ENCODE data around the gene BGN.

Gene BGN

DNA sequence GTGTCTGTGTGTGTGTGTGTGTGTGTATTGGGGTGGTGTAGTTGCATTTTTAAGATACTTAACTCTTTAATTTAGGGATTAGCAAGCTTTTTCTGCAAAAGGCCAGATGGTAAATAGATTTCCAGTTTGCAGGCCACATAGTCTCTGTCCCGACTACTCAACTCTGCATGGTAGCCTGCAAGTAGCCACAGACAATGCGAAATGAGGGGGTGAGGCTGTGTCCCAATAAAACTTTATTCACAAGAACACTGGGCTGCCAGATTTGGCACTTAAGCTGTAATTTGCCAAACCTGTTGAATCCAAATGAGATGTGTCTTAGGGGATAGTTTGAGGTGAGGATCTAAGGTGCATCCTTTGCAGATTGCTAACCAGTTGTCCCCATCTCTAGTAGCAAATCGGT lies 29.5 kb downstream of the BGN start:
- in situ Hi-C loops (cut with MboI; ENCODE audit: low sequenced_read_pairs): no loop called here

GRCh38 chrX:153525451-153525850 lies 30.7 kb downstream of the BGN start:
- in situ Hi-C loops (cut with MboI; ENCODE audit: low sequenced_read_pairs): no loop called here

- in situ Hi-C loops (cut with MboI; ENCODE audit: low sequenced_read_pairs): no loop called here
These were observed 31.3 kb downstream of the BGN start for GRCh38 chrX:153526042-153526441.

GRCh38 chrX:153526801-153527200 lies 32.0 kb downstream of the BGN start:
- in situ Hi-C loops (cut with MboI; ENCODE audit: low sequenced_read_pairs): no loop called here

GRCh38 chrX:153527208-153527607 lies 32.4 kb downstream of the BGN start:
- in situ Hi-C loops (cut with MboI; ENCODE audit: low sequenced_read_pairs): no loop called here

- in situ Hi-C loops (cut with MboI; ENCODE audit: low sequenced_read_pairs): no loop called here
These were observed 35.8 kb downstream of the BGN start for GRCh38 chrX:153530411-153531129.

GRCh38 chrX:153533091-153533490 lies 38.3 kb downstream of the BGN start:
- in situ Hi-C loops (cut with MboI; ENCODE audit: low sequenced_read_pairs): no loop called here

DNA sequence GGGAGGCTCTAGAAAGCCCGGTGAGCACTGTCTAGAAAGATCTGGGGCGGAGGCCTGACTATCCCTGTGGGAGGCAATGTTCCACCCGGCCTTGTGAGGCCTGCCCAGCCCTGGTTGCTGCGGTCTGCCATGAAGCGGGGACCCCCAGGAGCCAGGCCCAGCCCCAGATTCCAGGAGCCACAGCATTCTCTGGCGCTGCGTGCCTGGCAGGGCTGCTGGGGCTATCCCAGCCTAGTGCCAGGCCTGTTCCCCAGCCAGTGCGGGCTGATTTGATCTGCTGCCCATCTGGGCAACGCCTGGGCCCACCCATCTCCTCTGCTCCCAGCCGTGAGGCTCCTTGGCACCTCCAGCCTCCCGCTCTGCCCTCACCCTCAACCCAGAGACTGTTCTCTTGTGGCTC lies 42.3 kb downstream of the BGN start:
- in situ Hi-C loops (cut with MboI; ENCODE audit: low sequenced_read_pairs): no loop called here

DNA sequence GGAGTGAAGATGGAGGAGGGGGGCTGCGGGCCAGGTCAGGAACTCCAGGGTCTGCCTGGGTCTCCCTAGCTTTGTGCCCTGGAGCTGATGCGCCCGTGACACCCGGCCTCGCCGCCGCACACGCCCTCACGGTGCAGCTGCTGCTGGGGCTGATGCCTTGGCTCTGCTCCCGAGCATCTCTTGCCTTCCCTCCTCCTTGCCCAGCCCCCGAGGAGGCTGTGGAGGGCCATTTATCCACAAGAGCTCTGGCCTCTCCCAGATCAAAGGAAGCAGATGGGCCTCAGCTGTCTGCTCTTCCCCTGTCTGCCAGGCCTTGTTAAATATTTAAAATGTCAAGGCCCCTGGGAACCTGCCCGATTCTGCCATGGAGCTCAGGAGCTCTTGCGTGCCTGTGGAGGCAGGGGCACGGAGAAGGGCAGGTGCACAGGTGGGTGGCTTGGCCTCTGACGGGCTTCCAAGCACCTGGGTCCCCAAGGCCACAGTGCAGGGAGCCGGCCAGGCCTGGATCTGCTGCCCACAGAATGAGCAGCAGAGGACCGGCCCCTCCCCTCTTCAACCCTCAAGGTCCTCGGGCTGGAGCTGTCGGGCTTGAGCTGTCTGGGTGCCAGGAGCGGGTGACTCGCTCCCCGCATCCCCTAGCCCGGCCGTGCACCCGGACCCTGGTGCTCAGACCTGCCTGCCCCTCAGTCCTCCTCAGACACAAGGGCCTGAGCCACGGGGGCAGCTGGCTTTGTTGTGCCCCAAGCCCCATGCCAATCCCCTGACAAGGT lies 42.9 kb downstream of the BGN start:
- in situ Hi-C loops (cut with MboI; ENCODE audit: low sequenced_read_pairs): no loop called here

GRCh38 chrX:153538424-153538823 lies 43.6 kb downstream of the BGN start:
- in situ Hi-C loops (cut with MboI; ENCODE audit: low sequenced_read_pairs): no loop called here

- in situ Hi-C loops (cut with MboI; ENCODE audit: low sequenced_read_pairs): no loop called here
These were observed 44.6 kb downstream of the BGN start for GRCh38 chrX:153539171-153539978.

GRCh38 chrX:153539979-153540358 lies 45.2 kb downstream of the BGN start:
- in situ Hi-C loops (cut with MboI; ENCODE audit: low sequenced_read_pairs): no loop called here

- in situ Hi-C loops (cut with MboI; ENCODE audit: low sequenced_read_pairs): no loop called here
These were observed 49.9 kb downstream of the BGN start for GRCh38 chrX:153544727-153545126.

- in situ Hi-C loops (cut with MboI; ENCODE audit: low sequenced_read_pairs): no loop called here
These were observed 51.6 kb downstream of the BGN start for GRCh38 chrX:153546386-153546785.

GRCh38 chrX:153547195-153547594 lies 52.4 kb downstream of the BGN start:
- in situ Hi-C loops (cut with MboI; ENCODE audit: low sequenced_read_pairs): no loop called here

DNA sequence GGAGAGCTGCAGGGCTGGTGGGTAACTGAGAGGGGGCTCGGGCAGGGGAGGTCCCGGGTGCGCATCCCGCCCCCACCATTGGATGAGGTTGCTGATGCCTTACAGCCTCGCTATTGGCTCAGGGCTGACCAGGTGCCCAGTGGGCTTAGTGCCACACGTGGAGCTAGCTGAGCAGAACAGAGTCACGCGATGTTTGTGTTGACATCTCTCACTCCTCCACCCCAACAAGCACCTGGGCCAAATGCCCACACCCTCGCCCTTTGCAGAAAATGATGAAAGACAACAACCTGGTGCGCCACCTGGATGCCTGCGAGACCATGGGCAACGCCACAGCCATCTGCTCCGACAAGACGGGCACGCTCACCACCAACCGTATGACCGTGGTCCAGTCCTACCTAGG lies 54.5 kb downstream of the BGN start:
- in situ Hi-C loops (cut with MboI; ENCODE audit: low sequenced_read_pairs): no loop called here

DNA sequence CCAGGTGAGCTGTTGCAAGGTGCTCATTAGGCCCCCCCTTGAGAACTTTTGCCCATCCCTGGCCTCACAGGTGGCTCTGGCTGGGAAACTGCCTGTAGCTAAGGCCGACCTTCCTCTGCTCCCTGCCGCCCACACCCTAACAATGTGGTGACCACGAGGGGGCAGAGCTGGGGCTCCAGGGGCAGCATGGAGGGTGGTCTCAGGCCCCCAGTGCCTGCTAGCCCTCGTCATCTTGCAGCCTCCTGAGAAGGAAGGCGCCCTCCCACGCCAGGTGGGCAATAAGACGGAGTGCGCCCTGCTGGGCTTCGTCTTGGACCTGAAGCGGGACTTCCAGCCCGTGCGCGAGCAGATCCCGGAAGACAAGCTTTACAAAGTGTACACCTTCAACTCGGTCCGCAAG lies 55.0 kb downstream of the BGN start:
- in situ Hi-C loops (cut with MboI; ENCODE audit: low sequenced_read_pairs): no loop called here

- in situ Hi-C loops (cut with MboI; ENCODE audit: low sequenced_read_pairs): no loop called here
These were observed 56.4 kb downstream of the BGN start for GRCh38 chrX:153551135-153551534.

DNA sequence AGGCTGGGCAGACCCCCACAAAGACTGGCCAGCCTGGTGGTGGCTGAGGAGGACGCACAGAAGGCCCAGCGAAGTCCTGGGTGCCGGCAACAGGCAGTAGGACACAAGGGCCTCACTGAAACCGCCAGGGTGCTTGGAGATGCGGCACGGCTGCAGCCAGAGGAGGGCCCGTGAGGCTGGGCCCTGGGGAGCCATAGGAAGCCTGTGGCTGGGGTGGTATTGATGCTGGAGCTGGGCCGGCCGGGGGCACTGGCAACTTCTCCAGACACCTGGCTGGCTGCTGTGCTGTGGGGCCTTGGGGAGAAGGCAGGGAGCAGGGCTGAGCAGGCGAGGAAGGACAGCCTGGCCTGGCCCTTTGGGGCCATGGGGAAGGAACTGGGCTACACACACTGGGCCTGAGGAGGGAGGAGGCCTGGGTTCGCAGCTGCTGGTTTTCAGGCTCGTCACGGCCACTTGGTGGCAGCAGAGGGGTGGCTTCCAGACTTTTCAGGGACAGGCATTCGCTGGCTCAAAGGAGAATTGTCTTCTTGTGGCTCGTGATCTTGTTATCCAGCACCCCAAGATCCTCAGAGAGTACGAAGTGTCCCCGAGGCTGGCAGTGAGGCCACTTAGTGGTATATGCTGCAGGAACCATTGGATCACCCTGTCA lies 59.9 kb downstream of the BGN start:
- in situ Hi-C loops (cut with MboI; ENCODE audit: low sequenced_read_pairs): no loop called here

- in situ Hi-C loops (cut with MboI; ENCODE audit: low sequenced_read_pairs): no loop called here
These were observed 62.0 kb downstream of the BGN start for GRCh38 chrX:153556767-153557166.
